ENCODE measurements around the gene IPCEF1.

The IPCEF1 gene

DNA sequence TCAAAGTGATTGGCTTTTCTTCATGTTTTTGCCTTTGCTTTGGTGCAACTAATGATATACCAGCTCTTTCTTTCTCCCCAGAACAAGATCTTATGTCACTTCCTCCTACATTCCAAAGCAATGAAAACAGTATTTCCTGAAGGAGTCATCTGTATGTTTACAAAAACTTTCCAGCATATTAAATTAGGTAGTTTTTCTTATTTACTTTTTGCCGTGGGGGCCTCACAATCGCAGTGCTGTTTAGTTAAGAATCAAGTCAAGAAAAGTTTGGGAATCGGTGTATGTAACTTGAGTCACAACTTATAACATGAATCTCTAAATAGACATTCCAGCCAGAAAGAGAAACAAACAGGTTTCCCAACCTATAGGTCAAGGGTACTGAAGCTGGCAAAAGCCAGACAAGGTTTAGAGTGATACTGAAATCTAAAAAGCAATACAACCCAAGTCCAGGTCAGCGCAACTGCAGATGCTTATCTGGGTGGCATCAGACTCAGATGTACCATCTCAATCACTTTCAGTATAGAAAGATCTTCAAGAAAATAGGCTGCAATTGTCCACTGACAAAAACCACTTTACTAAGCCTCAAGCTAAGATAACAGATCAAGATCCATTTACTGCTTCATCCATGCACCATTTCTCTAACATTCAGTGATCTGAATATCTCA lies 63.6 kb downstream of the IPCEF1 start:
- no peak for DNase-seq (ENCODE audit: low read depth)

DNA sequence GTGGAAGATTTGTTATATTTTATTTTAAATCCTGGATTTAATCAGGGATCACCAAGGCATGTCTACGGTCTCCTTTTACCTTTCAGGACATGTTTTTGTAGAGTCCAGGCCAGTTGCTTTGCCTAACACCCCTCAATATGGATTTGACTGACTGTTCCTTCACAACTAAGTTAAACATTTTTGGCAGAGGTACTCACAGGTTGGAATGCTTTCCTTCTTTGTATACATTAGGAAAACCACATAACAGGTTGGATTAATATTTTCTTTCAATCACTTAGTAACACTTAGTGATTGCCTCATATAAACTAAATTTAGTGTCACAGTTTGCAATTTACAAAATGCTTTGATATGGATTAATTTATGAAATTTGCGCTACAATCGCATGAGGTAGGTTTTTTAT lies 64.5 kb downstream of the IPCEF1 start:
- no peak for DNase-seq (ENCODE audit: low read depth)

DNA sequence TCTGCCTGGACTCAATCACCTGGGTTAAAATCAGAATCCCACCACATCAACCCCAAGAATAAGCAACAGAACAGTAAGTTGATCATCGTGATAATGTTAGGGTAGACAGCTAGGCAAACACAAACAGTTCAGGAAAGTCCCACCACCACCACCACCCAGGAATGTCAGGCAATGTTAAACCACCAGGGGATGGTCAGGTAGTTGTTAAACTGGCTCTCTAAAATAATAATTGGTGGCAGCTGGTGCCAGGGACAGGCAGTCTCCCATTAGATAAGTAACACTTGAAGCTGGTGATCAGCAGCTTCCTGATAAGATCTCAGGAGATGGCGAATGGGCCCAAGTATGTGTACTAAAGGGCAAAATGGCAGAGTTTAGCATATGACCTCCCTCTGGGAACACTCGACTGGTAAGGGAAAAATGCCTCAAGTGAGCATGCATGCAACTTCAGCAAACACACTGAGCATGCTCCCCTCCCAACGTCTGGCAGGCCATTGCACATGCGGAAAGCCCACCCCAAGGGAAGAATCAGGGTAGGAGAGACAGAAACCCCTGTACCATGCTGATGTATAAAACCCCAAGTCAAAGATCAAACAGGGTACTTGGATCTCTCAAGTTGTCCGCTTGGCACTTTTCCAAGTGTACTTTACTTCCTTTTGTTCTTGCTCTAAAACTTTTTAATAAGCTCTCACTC lies 66.6 kb downstream of the IPCEF1 start:
- DNase-seq (ENCODE audit: low read depth): no peak

DNA sequence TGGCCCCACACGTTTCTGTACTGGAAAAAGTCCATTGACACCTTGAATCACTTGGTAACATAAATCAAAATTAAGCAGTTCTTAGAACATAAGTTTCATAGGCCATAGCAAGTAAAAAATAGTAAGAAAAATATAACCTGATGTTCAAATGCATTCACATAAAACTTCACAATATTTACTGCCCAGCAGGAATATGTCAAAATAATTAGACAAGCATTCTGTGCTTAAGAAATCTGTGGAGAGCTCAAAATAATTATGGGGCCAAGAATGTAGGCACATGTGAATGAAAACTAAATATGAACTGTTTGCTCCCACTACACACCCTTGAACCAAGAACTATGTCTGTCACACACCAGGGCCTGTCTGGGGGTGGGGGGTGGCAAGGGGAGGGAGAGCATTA lies 70.8 kb downstream of the IPCEF1 start:
- no peak for DNase-seq (ENCODE audit: low read depth)

DNA sequence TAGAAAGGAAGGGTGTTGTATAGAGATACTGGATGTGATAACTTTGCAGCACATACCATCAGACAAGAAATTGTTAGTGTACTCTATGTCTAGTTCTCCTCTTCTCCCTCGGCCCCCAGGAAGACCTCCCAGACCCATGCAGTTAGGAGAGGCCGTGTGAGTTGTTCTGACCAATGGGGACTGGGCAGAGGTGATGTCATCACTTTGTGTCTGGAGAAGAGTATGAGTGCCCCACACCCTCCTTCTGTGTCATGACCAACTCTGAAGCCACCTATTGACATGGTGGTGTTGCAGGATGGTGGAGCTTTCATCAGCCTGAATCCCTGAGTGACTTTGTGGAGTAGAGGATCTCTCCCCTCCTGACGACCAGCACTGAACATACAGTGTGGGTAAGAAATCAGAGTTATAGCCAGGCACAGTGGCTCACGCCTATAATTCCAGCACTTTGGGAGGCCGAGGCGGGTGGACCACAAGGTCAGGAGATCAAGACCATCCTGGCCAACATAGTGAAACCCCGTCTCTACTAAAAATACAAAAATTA lies 72.2 kb downstream of the IPCEF1 start:
- DNase-seq (ENCODE audit: low read depth): no peak

DNA sequence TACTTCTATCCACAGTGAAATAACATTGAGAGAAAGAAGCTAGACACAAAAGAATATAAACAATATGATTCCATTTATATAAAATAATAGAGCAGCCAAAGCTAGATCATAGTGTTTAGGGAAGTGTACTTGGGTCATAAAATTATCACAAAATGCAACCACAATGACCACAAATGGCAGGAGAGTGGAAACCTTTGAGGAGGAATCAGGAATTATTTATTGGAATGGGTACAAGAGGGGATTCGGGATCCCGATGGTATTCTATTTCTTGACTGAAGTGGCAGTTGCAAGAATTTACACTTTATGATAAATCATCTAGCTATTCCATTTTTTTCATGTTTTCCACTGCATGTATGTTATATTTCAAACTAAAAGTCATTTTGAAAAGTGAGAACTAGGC lies 76.1 kb downstream of the IPCEF1 start:
- DNase-seq (ENCODE audit: low read depth): no peak

DNA sequence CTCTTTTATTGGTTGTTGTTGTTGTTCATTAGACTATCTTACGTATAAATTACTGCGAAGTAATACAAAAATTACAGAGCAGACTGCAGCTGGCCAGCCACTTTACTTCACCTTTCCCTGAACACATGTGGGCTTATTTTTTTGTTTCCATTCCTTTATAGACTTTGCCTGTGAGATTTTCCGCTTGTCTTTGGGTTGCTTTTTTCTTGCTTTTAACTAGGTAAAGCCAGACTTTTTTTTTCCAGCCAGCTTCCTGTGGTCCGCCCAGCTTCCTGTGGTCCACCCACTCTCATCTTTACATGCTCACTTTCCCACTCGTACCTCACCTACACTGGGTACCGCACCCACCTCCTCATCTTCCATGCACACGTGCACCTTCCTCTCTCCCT lies 79.0 kb downstream of the IPCEF1 start:
- DNase-seq (ENCODE audit: low read depth): no peak

DNA sequence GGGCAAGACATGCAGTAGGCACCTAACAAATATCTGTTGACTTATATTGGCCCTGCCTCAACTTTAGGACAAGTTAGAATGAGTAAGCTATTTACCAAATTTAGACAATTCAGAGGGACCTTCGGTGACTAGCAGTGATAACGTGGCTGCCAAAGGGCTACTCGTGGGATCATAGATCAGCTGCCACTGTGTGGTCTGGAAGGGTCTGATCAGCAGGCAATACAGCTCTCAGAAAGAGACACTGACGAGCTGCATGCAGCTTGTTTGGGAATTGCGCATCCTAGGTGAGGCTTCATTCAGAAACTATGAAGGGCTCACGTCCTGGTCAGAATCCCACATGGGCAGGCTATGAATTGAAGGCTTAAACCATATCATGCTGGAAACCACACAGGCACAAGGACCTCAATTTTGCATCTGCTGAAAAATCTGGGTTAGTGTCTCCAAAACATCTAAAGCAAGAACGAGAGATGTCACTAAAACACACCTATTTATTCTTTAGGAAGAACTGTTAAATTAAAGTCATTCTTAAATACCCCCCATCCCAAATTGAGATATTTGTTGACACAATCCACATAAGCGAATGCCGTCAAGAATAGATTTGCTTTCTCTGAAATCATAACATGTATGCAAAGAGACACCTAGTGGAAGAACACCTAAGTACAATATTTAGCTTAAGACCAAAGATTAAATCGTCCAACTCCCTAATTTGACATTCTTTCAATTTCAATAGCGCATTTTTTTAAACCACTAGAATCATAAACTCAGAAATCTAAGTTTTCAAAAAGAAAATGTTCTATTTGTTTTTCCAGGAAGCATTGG lies 79.6 kb downstream of the IPCEF1 start:
- no peak for DNase-seq (ENCODE audit: low read depth)

DNA sequence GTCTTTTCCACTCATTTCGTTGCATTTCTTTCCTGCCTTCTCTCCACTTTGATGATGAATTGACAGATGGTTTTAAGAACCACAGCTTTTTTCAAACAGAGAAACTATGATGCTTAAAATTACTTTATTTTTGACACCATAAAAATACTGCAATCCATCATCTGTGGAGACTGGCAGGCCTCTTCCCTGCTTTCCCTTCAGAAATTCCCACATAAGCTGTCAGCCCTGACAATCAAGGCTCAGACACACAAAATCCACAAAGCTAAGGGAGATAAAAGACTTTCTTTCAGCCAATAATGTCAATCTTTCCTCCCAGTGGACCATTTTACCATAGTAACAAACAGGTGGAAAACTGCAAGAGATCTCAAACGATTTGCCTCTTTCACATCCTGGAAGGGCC lies 82.4 kb downstream of the IPCEF1 start:
- no peak for DNase-seq (ENCODE audit: low read depth)

DNA sequence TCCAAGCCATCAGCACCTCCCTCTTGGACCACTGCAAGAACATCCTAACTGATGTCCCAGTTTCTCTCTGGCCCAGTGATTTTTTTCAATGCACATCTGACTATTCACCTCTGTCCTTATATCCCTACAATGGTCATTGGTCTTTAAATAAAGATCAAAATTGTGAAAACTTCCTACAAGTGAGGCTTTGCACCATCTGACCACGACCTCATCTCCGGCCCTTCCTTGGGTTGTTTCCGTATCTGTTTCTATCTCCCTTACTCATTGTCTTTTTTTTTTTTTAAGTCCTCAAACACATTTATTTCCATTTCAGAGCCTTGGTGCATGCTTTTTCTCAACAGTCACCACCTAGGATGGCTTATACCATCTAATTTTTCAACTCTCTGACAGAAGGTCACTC lies 88.1 kb downstream of the IPCEF1 start:
- DNase-seq (ENCODE audit: low read depth): no peak

DNA sequence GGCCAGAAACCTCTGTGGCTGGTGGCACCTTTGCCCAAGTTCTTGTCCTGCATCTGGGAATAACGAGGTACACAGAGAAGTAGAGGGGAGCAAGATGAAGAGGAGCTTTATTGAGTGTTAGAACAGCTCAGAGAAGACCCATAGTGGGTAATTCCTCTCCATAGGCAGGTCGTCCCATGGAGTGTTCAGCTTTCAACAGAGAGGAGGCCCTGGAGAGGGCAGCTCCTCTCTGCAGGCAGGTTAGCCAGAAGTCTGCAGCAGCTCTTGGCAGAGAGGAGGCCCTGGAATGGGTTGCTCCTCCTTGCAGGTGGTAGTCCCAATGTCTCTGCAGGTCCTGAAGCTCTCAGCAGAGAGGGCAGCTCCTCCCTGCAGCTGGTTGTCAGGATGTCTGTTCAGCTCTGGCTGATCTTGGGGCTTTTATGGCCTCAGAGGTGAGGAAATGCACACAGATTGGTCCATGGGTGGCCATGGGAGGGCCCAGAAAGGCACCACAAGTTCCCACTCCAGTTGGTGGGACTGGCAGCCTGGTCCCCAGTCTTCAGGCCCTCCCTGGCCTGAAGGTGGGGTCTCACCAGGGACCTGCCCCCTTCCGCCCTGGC lies 89.0 kb downstream of the IPCEF1 start:
- DNase-seq (ENCODE audit: low read depth): no peak

DNA sequence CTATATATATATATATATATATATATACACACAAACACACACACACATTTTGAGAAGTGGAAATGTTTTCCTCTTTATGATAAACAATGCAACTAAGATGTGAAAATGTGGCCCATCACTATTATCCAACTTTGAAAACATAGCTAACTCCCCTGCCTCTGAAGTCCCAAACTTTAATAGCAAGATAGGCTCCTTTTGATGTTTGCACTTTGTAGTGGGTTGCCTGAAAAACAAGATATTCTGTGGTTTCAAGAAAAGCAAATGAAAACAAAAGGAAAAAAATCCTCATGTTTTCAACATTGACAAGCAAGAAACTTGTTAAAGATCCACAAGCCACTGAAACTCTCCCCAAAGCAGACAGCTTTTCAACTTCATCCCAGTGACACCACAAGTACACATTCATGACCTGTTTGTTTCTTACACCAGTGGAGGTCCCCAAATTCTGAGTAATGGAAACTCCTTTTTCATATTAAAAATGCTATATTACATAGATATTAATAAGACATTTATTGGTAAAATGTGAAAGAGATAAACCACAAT lies 90.0 kb downstream of the IPCEF1 start:
- DNase-seq (ENCODE audit: low read depth): no peak

DNA sequence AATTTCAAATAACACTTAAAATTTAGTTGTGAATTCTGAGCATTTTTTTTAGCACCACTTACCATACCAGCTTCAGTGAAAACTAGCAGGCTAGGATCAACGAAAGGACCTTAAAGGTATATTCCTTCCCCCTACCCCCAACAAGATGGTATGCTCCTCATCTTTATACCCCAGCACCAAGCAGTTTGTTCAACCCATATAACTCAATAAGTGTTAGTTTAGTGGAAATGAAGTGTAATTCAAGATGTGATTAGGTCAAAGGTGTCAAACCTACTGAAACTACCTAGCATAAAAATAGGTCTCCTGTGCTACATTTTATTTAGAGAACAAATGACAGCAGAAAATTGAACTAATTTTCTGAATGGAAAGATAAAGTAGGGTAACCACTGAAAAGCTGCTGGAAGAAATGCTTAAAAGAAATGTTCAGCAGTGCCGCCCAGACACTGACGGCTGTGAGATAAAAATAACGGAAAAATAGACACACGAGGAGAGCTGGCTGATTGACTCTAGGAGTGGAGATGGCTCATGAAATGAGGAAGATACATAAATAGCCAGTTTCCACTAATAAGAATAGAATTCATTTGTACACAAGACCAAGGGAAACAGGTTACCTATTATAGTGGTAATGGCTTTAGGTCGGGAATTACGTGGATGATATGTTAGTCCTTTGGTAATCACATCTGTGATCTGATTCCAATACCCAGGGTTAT lies 94.8 kb downstream of the IPCEF1 start:
- DNase-seq (ENCODE audit: low read depth): no peak

DNA sequence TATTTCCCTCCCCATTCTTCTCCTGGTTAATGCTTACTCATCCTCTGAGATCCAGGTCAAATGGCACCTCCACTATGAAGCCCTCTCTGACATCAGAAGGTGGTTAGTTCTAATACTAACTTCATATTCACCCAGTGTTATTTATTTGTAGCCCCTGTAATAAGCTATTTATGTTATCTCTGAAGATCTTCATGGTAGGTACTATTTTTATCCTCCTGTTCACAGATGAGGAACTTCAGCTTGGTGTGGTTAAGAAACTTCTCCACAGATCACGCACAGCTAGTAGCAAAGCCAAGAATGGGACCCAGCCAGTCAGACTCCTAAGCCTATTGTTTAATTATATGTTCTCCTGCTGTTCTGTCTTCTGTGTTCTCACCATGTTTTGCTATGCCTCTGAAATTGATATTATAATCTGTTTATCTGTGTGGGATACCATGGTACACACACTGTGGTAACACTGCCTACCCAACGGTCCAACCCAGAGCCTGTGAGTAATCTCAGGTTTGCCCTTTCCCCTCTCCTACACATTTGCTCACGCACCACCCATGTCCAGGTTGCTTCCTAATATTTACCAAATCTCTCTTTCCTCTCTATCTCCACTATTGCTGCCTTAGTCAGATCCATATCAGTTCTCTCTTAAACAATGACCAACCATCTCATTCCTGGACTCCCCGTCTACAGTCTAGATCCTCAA lies 98.4 kb downstream of the IPCEF1 start:
- DNase-seq (ENCODE audit: low read depth): no peak

DNA sequence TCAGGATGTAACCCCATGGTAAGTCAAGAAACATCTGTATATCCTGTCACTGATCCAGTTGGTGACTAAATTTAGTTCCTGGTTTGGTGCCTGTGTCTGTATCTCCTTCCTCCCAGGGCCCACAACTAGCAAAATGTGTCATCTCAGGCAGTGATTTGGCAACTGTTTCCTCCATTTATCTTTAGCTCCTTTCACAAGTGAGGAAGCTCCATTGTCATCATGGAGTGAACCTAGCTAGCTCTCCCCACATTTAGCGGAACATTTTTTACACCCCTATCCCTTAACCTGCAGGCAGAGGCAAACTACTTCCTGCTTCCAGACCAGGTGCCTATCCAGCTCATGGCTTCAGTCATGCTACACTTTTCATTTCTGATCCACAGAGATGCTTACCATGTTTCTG lies 99.5 kb downstream of the IPCEF1 start:
- no peak for DNase-seq (ENCODE audit: low read depth)

DNA sequence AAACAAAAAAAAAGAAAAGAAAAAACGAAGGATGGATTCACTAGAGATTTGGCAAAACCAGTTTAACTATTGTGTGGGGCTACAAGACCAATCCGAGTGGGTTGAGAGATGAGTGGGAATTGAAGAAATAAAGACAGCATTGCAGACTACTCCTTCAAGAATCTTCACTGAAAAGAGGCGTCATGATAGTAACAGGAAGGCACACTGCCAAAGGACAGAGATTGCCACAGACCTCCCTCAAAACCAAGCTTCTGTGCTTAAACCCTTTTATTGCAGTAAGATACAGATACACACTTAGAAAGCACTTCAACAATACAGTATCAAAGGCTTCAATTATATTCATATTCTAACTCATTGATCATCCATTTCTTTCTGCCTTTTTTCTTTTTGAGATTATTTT lies 103.9 kb downstream of the IPCEF1 start:
- DNase-seq (ENCODE audit: low read depth): no peak

DNA sequence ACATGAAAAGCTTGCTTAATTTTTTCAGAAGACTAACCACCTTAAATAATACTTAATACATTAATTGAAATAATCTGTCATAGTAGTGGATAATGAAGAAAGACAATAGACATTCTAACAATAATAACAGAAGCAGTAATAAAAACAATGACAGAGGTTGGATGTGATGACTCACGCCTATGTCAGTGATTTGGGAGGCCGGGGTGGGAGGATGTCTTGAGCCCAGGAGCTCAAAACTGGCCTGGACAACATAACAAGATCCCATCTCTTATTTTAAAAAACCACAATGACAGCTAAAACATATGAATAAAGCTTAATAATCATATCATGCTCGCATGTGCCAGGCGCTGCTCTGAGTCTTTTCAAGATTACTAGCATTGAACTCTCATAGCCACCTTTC lies 105.5 kb downstream of the IPCEF1 start:
- no peak for DNase-seq (ENCODE audit: low read depth)

DNA sequence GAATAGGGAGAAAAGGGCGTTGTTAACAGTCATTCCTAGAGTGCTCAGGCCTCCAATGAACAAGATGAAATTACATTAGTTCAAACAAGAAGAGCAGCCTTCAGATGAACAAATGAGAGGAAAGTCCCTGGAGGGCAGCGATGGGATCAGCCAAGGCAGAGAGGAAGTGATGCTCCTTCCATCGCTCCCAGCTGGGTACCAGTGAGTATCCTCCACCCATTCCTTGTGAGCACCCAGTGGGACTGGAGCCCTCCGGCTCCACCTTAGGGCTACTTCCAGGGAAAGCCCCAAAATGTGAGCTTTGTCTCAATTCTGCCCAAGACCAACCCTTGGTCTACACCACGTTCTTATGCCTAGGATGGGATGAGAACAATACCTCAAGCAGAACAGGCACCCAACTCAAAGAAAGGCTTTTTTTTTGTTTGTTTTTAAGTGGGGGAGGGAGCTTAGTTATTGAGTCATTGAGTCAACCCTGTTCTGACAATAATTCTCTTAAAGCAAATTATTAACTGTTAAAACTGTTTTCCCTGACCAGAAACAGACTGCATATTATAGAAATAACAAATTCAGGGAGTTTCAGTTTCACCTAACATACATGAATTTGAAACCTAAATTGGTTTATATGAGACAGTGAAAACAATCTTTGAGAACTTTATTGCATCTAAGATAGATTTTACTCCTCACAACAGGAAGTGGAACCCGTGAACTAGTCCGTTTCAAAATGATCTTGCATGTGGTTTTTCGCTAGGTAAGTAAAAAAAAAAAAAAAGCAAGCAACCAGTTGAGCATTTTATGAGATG lies 106.9 kb downstream of the IPCEF1 start:
- no peak for DNase-seq (ENCODE audit: low read depth)

DNA sequence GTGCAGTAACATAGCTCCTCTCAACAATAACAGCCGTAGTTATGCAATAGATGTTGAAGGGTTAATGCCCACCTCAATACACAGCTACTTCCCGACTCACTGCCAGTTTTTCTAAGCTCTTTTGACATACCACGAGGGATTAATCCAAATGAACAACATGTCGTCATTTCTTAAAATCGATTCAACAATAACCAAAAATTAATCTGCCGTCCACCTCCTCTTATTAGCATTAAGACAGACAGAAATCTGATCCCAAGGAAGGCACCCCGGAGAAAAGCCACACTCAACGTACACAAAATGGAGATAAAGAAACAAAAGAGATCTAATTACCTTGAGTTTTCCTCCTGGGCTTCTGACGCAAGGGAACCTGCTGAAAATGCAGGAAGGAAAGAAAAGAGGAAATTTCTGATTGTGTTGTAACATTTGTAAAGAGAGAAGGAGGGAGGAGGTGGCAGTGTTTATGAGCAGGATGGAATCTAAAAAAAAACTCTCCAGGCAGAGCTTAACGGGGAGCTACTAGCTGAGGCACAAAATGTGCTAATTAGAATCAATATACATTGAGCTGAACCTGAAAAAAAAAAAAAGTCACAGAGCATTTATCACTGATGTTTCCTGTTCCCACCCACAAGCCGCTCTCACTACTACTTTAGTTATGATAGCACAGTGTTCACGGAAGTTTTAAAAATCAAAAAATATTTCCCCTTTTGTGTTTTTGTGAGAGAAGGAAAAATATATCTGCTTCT lies 109.3 kb downstream of the IPCEF1 start:
- DNase-seq (ENCODE audit: low read depth): no peak

All from activated T-cell treated with anti-CD3 and anti-CD28 coated beads for 48 hours (primary cell).